GM23338 (cell line): ENCODE measurements around the gene CALCR. TPM values are rescaled to one million over a fixed set of nuclear protein-coding genes. Genes with fewer than 3 reads are reported as not detected.

Experiments used
- ATAC-seq: fragments of 200-7000 bp; cut with Tn5 transposase; 3 replicates; pipeline ENCODE4 v1.9.1; 2020
- DNase-seq: peaks from one replicate; pipeline ENCODE4 v3.0.0-alpha.2; 2015; ENCODE audit warnings: low spot score
- H2AFZ ChIP-seq: fragments of 200-600 bp; sonication (generic); 2 replicates; pipeline ENCODE4 v1.8.0; 2016; ENCODE audit warnings: antibody characterized with exemption, mild to moderate bottlenecking, moderate library complexity
- H3F3A ChIP-seq: fragments of 200-600 bp; sonication (generic); replicated peaks from 2 replicates; pipeline ENCODE4 v1.8.0; 2017; ENCODE audit warnings: antibody characterized with exemption, mixed run types, low read depth
- H3K27ac ChIP-seq: fragments of 200-600 bp; sonication (generic); 2 replicates; pipeline ENCODE4 v1.6.1; 2016; ENCODE audit warnings: low read depth
- H3K27me3 ChIP-seq: fragments of 200-600 bp; sonication (generic); 2 replicates; pipeline ENCODE4 v1.8.0; 2016; ENCODE audit warnings: mild to moderate bottlenecking, mixed run types, moderate library complexity; ENCODE audit not compliant: insufficient read depth
- H3K36me3 ChIP-seq: fragments of 200-600 bp; sonication (generic); 2 replicates; pipeline ENCODE4 v1.8.0; 2016; ENCODE audit warnings: mild to moderate bottlenecking; ENCODE audit not compliant: insufficient read depth
- H3K4me1 ChIP-seq: fragments of 200-600 bp; sonication (generic); 2 replicates; pipeline ENCODE4 v1.8.0; 2016; ENCODE audit warnings: mild to moderate bottlenecking, moderate library complexity; ENCODE audit not compliant: insufficient read depth
- H3K4me2 ChIP-seq: fragments of 200-600 bp; sonication (generic); 2 replicates; pipeline ENCODE4 v1.7.1; 2017; ENCODE audit warnings: mixed run types
- H3K4me3 ChIP-seq: fragments of 200-600 bp; sonication (generic); 2 replicates; pipeline ENCODE4 v1.6.1; 2016; ENCODE audit warnings: mixed run types
- H3K79me2 ChIP-seq: fragments of 200-600 bp; sonication (generic); replicated peaks from 2 replicates; pipeline ENCODE4 v1.8.0; 2017; ENCODE audit warnings: mild to moderate bottlenecking; ENCODE audit not compliant: insufficient read depth
- H3K9me2 ChIP-seq: fragments of 200-600 bp; sonication (generic); 2 replicates; pipeline ENCODE4 v1.8.0; 2017; ENCODE audit not compliant: insufficient read depth
- H4K20me1 ChIP-seq: fragments of 200-600 bp; sonication (generic); replicated peaks from 2 replicates; pipeline ENCODE4 v1.8.0; 2017; ENCODE audit warnings: mild to moderate bottlenecking; ENCODE audit not compliant: insufficient read depth
- H3K27ac Mint-ChIP-seq: 2 replicates; pipeline ENCODE4 v1.8.0; 2020; ENCODE audit warnings: inconsistent platforms, mild to moderate bottlenecking, moderate library complexity, mixed read lengths
- H3K27me3 Mint-ChIP-seq: 3 replicates; pipeline ENCODE4 v1.8.0; 2022; ENCODE audit warnings: low read depth, mild to moderate bottlenecking, moderate library complexity, mixed read lengths, inconsistent platforms; ENCODE audit not compliant: insufficient read depth, poor library complexity
- H3K36me3 Mint-ChIP-seq: 3 replicates; pipeline ENCODE4 v1.8.0; 2021; ENCODE audit warnings: low read depth, mild to moderate bottlenecking, inconsistent platforms, moderate library complexity, mixed read lengths
- H3K4me1 Mint-ChIP-seq: 3 replicates; pipeline ENCODE4 v1.8.0; 2020; ENCODE audit warnings: mild to moderate bottlenecking, inconsistent platforms, mixed read lengths
- H3K4me3 Mint-ChIP-seq: 3 replicates; pipeline ENCODE4 v1.8.0; 2021; ENCODE audit warnings: moderate library complexity, mild to moderate bottlenecking, inconsistent platforms, mixed read lengths
- H3K9me3 Mint-ChIP-seq: 3 replicates; pipeline ENCODE4 v1.8.0; 2020; ENCODE audit warnings: moderate library complexity, mild to moderate bottlenecking, inconsistent platforms, mixed read lengths
- CREB1 ChIP-seq: fragments of 250-450 bp; sonication (Bioruptor Pico); IDR thresholded peaks from 2 replicates; pipeline ENCODE4 v1.5.0; 2020; ENCODE audit warnings: low read depth, mild to moderate bottlenecking, moderate library complexity
- EZH2 ChIP-seq: fragments of 200-600 bp; sonication (generic); IDR thresholded peaks from one replicate; pipeline ENCODE4 v1.8.0; 2017; ENCODE audit warnings: antibody characterized with exemption, mild to moderate bottlenecking, low read depth; ENCODE audit not compliant: unreplicated experiment
- EZH2phosphoT487 ChIP-seq: fragments of 200-600 bp; sonication (generic); IDR thresholded peaks from one replicate; pipeline ENCODE4 v1.8.1; 2018; ENCODE audit warnings: antibody characterized with exemption; ENCODE audit not compliant: unreplicated experiment
- JUNB ChIP-seq: IDR thresholded peaks from one replicate; pipeline ENCODE4 v1.6.1; 2016; ENCODE audit warnings: antibody characterized with exemption; ENCODE audit not compliant: unreplicated experiment
- NANOG ChIP-seq: IDR thresholded peaks from 2 replicates; pipeline ENCODE4 v1.6.1; 2016; ENCODE audit warnings: antibody characterized with exemption, borderline replicate concordance
- POLR2AphosphoS5 ChIP-seq: IDR thresholded peaks from 2 replicates; pipeline ENCODE4 v1.6.1; 2016; ENCODE audit warnings: antibody characterized with exemption, low read depth
- STAT1 ChIP-seq: IDR thresholded peaks from one replicate; pipeline ENCODE4 v1.6.1; 2016; ENCODE audit warnings: antibody characterized with exemption; ENCODE audit not compliant: unreplicated experiment
- ZNF114 ChIP-seq: fragments of 250-450 bp; sonication (Bioruptor Pico); IDR thresholded peaks from 2 replicates; pipeline ENCODE4 v1.5.0; 2020; ENCODE audit warnings: mild to moderate bottlenecking, moderate library complexity
- ZNF331 ChIP-seq: fragments of 250-450 bp; sonication (Bioruptor Pico); IDR thresholded peaks from 2 replicates; pipeline ENCODE4 v1.5.0; 2020; ENCODE audit warnings: low read depth, mild to moderate bottlenecking, moderate library complexity
- ZNF462 ChIP-seq: fragments of 250-450 bp; sonication (Bioruptor Pico); IDR thresholded peaks from 2 replicates; pipeline ENCODE4 v1.5.0; 2020; ENCODE audit warnings: mild to moderate bottlenecking, moderate library complexity
- polyA plus RNA-seq: library from polyadenylated mRNA; unstranded; fragments of >200 nt; fragmentation: Nextera tagmentation; extraction: Ambion mirVana; gene quantifications from 2 replicates; pipeline ENCODE4 v1.2.1, GENCODE V29; 2016
- total RNA-seq: library from RNA; depleted of rRNA; stranded (reverse); fragments of >200 nt; shearing (Covaris generic); gene quantifications from 2 replicates; pipeline ENCODE4 v1.2.3, GENCODE V29; 2014
- TF ChIP-seq, protein P1 (sequence below), 2 experiments: fragments of 200-600 bp in 1 of 2; sonication (generic) in 1 of 2; conservative IDR thresholded peaks; 2 replicates each; pipeline versions ENCODE4 v1.5.1 to v1.6.1; 2016 to 2017; ENCODE audit warnings: antibody characterized with exemption in 2 of 2, low read depth in 2 of 2, mild to moderate bottlenecking in 2 of 2, moderate library complexity in 1 of 2
- TF ChIP-seq, protein P2 (sequence below): IDR thresholded peaks from one replicate; pipeline ENCODE4 v1.6.1; 2018; ENCODE audit warnings: antibody characterized with exemption; ENCODE audit not compliant: unreplicated experiment
- TF ChIP-seq, protein P3 (sequence below): IDR thresholded peaks from 2 replicates; pipeline ENCODE4 v1.6.1; 2016; ENCODE audit warnings: antibody characterized with exemption

Gene CALCR
- total and polyA plus RNA-seq, 2 experiments from 2014 or later, result 0.32 to 1.6 TPM

DNA sequence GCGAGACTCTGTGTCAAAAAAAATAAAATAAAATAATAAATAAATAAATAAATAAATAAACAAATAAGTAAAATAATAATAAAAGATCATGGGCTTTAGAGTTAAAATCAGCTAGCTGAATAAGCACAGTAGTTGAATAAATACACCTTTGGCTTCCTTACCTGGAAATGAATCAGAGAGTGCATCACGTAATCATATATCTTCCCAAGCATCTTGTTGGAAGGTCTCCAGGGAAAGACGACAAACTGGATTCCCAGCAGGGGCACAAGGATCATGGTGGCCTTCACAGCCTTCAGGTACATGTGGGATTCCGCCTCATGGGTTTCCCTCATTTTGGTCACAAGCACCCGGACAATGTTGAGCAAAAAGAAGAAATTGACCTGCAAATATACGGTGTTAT is 138.7 kb downstream of the CALCR start:
- no peak overlapping the region for H3K4me3 ChIP-seq
- H3F3A ChIP-seq, result no peaks in the 10 kb centered on the region
- H2AFZ ChIP-seq, result no peak overlapping the region
- no peak overlapping the region for H3K27ac ChIP-seq
- no peaks in the 10 kb centered on the region for H4K20me1 ChIP-seq
- TF ChIP-seq STAT1 (no peak), ZNF114 (CRISPR knock-in tag) (no peak), ZNF462 (CRISPR knock-in tag) (no peak), EZH2 (no peak), JUNB (no peak), CREB1 (CRISPR knock-in tag) (no peak), NANOG (no peak), EZH2phosphoT487 (no peak), POLR2AphosphoS5 (no peak), ZNF331 (CRISPR knock-in tag) (no peak)
- TF ChIP-seq, protein P1, sequence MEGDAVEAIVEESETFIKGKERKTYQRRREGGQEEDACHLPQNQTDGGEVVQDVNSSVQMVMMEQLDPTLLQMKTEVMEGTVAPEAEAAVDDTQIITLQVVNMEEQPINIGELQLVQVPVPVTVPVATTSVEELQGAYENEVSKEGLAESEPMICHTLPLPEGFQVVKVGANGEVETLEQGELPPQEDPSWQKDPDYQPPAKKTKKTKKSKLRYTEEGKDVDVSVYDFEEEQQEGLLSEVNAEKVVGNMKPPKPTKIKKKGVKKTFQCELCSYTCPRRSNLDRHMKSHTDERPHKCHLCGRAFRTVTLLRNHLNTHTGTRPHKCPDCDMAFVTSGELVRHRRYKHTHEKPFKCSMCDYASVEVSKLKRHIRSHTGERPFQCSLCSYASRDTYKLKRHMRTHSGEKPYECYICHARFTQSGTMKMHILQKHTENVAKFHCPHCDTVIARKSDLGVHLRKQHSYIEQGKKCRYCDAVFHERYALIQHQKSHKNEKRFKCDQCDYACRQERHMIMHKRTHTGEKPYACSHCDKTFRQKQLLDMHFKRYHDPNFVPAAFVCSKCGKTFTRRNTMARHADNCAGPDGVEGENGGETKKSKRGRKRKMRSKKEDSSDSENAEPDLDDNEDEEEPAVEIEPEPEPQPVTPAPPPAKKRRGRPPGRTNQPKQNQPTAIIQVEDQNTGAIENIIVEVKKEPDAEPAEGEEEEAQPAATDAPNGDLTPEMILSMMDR (conservative IDR thresholded peaks at IDR 0.05; ENCODE audit: low read depth in 2 of 2), result no peak
- TF ChIP-seq, protein P2, sequence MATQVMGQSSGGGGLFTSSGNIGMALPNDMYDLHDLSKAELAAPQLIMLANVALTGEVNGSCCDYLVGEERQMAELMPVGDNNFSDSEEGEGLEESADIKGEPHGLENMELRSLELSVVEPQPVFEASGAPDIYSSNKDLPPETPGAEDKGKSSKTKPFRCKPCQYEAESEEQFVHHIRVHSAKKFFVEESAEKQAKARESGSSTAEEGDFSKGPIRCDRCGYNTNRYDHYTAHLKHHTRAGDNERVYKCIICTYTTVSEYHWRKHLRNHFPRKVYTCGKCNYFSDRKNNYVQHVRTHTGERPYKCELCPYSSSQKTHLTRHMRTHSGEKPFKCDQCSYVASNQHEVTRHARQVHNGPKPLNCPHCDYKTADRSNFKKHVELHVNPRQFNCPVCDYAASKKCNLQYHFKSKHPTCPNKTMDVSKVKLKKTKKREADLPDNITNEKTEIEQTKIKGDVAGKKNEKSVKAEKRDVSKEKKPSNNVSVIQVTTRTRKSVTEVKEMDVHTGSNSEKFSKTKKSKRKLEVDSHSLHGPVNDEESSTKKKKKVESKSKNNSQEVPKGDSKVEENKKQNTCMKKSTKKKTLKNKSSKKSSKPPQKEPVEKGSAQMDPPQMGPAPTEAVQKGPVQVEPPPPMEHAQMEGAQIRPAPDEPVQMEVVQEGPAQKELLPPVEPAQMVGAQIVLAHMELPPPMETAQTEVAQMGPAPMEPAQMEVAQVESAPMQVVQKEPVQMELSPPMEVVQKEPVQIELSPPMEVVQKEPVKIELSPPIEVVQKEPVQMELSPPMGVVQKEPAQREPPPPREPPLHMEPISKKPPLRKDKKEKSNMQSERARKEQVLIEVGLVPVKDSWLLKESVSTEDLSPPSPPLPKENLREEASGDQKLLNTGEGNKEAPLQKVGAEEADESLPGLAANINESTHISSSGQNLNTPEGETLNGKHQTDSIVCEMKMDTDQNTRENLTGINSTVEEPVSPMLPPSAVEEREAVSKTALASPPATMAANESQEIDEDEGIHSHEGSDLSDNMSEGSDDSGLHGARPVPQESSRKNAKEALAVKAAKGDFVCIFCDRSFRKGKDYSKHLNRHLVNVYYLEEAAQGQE, result no peak
- TF ChIP-seq, protein P3, sequence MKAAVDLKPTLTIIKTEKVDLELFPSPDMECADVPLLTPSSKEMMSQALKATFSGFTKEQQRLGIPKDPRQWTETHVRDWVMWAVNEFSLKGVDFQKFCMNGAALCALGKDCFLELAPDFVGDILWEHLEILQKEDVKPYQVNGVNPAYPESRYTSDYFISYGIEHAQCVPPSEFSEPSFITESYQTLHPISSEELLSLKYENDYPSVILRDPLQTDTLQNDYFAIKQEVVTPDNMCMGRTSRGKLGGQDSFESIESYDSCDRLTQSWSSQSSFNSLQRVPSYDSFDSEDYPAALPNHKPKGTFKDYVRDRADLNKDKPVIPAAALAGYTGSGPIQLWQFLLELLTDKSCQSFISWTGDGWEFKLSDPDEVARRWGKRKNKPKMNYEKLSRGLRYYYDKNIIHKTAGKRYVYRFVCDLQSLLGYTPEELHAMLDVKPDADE, result no peak
- Mint-ChIP-seq H3K9me3 (no peaks in the 10 kb centered on the region), H3K27ac (no peak overlapping the region), H3K4me1 (peaks cover 2% of the 10 kb centered on the region; the same call in 2 of the 3 replicates), H3K4me3 (no peak overlapping the region), H3K36me3 (no peaks in the 10 kb centered on the region), H3K27me3 (peaks cover 3% of the 10 kb centered on the region)
- no peak for ATAC-seq
- H3K79me2 ChIP-seq, result no peaks in the 10 kb centered on the region
- no peak for DNase-seq
- H3K4me2 ChIP-seq, result no peak overlapping the region
- 0 out of 2 replicates have a peak, but pooled peaks cover 6% of the 10 kb centered on the region for H3K9me2 ChIP-seq
- no peaks in the 10 kb centered on the region for H3K36me3 ChIP-seq
- no peaks in the 10 kb centered on the region for H3K4me1 ChIP-seq
- no peaks in the 10 kb centered on the region for H3K27me3 ChIP-seq
